Measurements from ENCODE around the gene PAK5. TPM values are rescaled to one million over a fixed set of nuclear protein-coding genes. Genes with fewer than 3 reads are reported as not detected.

The PAK5 gene
- total RNA-seq, 2 donors from 2014 or later = not detected

- Mint-ChIP-seq H3K9me3 (peaks cover 13% of the 10 kb centered on the region), H3K36me3 (ENCODE audit: low read depth) (no peaks in the 10 kb centered on the region), H3K4me3 (no peak overlapping the region), H3K4me1 (no peaks in the 10 kb centered on the region), H3K27ac (no peak overlapping the region), H3K27me3 (no peaks in the 10 kb centered on the region)
- ATAC-seq (replicated peaks) = no peak
These were observed 343.2 kb downstream of the PAK5 start for GRCh38 chr20:9495701-9496100.

GRCh38 chr20:9493803-9494202 lies 345.1 kb downstream of the PAK5 start:
- H3K27ac Mint-ChIP-seq = no peak overlapping the region
- no peaks in the 10 kb centered on the region for H3K4me1 Mint-ChIP-seq
- no peak for ATAC-seq (replicated peaks)
- H3K4me3 Mint-ChIP-seq = no peak overlapping the region
- H3K36me3 Mint-ChIP-seq (ENCODE audit: low read depth) = no peaks in the 10 kb centered on the region
- H3K9me3 Mint-ChIP-seq = peaks cover 17% of the 10 kb centered on the region
- H3K27me3 Mint-ChIP-seq = peaks cover 3% of the 10 kb centered on the region

- Mint-ChIP-seq H3K36me3 (ENCODE audit: low read depth) (no peaks in the 10 kb centered on the region), H3K27ac (no peak overlapping the region), H3K4me3 (no peak overlapping the region), H3K4me1 (no peaks in the 10 kb centered on the region), H3K27me3 (peaks cover 3% of the 10 kb centered on the region), H3K9me3 (peaks cover 13% of the 10 kb centered on the region)
- ATAC-seq (replicated peaks) = no peak
These were observed 346.8 kb downstream of the PAK5 start for GRCh38 chr20:9492067-9492466.

GRCh38 chr20:9491324-9491723 lies 347.6 kb downstream of the PAK5 start:
- Mint-ChIP-seq H3K27ac (no peak overlapping the region), H3K27me3 (peaks cover 3% of the 10 kb centered on the region), H3K4me1 (no peaks in the 10 kb centered on the region), H3K4me3 (no peak overlapping the region), H3K36me3 (ENCODE audit: low read depth) (no peaks in the 10 kb centered on the region), H3K9me3 (peaks cover 13% of the 10 kb centered on the region)
- no peak for ATAC-seq (replicated peaks)

GRCh38 chr20:9490631-9491030 lies 348.2 kb downstream of the PAK5 start:
- peaks cover 10% of the 10 kb centered on the region for H3K9me3 Mint-ChIP-seq
- no peaks in the 10 kb centered on the region for H3K4me1 Mint-ChIP-seq
- peaks cover 3% of the 10 kb centered on the region for H3K27me3 Mint-ChIP-seq
- no peak overlapping the region for H3K4me3 Mint-ChIP-seq
- no peak overlapping the region for H3K27ac Mint-ChIP-seq
- no peaks in the 10 kb centered on the region for H3K36me3 Mint-ChIP-seq (ENCODE audit: low read depth)
- ATAC-seq (replicated peaks) = no peak

GRCh38 chr20:9490161-9490560 lies 348.7 kb downstream of the PAK5 start:
- Mint-ChIP-seq H3K27ac (no peak overlapping the region), H3K4me1 (no peaks in the 10 kb centered on the region), H3K9me3 (peaks cover 7% of the 10 kb centered on the region), H3K4me3 (no peak overlapping the region), H3K36me3 (ENCODE audit: low read depth) (no peaks in the 10 kb centered on the region), H3K27me3 (peaks cover 3% of the 10 kb centered on the region)
- ATAC-seq (replicated peaks) = no peak

GRCh38 chr20:9488063-9488462 lies 350.8 kb downstream of the PAK5 start:
- peaks cover 7% of the 10 kb centered on the region for H3K9me3 Mint-ChIP-seq
- no peaks in the 10 kb centered on the region for H3K36me3 Mint-ChIP-seq (ENCODE audit: low read depth)
- H3K4me1 Mint-ChIP-seq = no peaks in the 10 kb centered on the region
- no peak for ATAC-seq (replicated peaks)
- no peak overlapping the region for H3K27ac Mint-ChIP-seq
- no peak overlapping the region for H3K4me3 Mint-ChIP-seq
- H3K27me3 Mint-ChIP-seq = peaks cover 3% of the 10 kb centered on the region

Other genes with a start within 250 kb of the PAK5 start
- gene ANKEF1, start 195.9 kb upstream of the PAK5 start, total RNA-seq = 1 to 10 TPM; 1.2 to 2.4 TPM